Neutrophil (primary cell): ENCODE measurements around the gene MEGF9.

Experiments
- H3K27ac ChIP-seq: fragments of 200-600 bp; sonication (generic); 2 replicates; pipeline ENCODE4 v1.5.1; 2016; ENCODE audit warnings: mild to moderate bottlenecking, moderate library complexity
- H3K27me3 ChIP-seq: fragments of 200-600 bp; sonication (generic); 2 replicates; pipeline ENCODE4 v1.6.0; 2016; ENCODE audit warnings: mild to moderate bottlenecking
- H3K36me3 ChIP-seq: fragments of 200-600 bp; sonication (generic); 2 replicates; pipeline ENCODE4 v1.5.1; 2017
- H3K4me1 ChIP-seq, 2 experiments: fragments of 200-600 bp in 1 of 2; sonication (generic) in 1 of 2; 1 replicate in 1 of 2; 2 replicates in 1 of 2; pipeline versions ENCODE4 v1.5.1 to v1.6.1; 2013 to 2016; ENCODE audit warnings: low read depth in 1 of 2, low read length in 1 of 2, mild to moderate bottlenecking in 1 of 2, moderate library complexity in 1 of 2; ENCODE audit not compliant: control insufficient read depth in 1 of 2, insufficient read depth in 1 of 2
- H3K4me3 ChIP-seq, 2 experiments: fragments of 200-600 bp in 1 of 2; sonication (generic) in 1 of 2; 1 replicate in 1 of 2; 2 replicates in 1 of 2; pipeline ENCODE4 v1.5.1; 2013 to 2016; ENCODE audit warnings: low read depth in 1 of 2, low read length in 1 of 2, mild to moderate bottlenecking in 1 of 2, moderate library complexity in 1 of 2
- H3K9me3 ChIP-seq: fragments of 200-600 bp; sonication (generic); 2 replicates; pipeline ENCODE4 v1.5.1; 2016
- CTCF ChIP-seq: fragments of 200-600 bp; sonication (generic); IDR thresholded peaks from 2 replicates; pipeline ENCODE4 v1.5.1; 2016; ENCODE audit warnings: antibody characterized with exemption

MEGF9 gene

GRCh38 chr9:120742951-120743416 is 28.7 kb upstream of the MEGF9 start:
- Histone ChIP-seq H3K4me1 (peaks cover 59 to 65% of the 10 kb centered on the region in 2 experiments), H3K9me3 (no peaks in the 10 kb centered on the region), H3K27me3 (no peaks in the 10 kb centered on the region), H3K4me3 (no peak overlapping the region), H3K27ac (peak overlapping the region; percentile 44), H3K36me3 (no peaks in the 10 kb centered on the region)
- TF ChIP-seq CTCF: peak; percentile 83

- Histone ChIP-seq H3K27ac (peak overlapping the region; percentile 94), H3K4me1 (peaks cover 72 to 73% of the 10 kb centered on the region in 2 experiments)
These were observed 27.4 kb upstream of the MEGF9 start for GRCh38 chr9:120741701-120742100.

GRCh38 chr9:120741191-120741590 is 26.9 kb upstream of the MEGF9 start:
- Histone ChIP-seq H3K9me3 (no peaks in the 10 kb centered on the region), H3K27ac (peak overlapping the region; percentile 94), H3K36me3 (no peaks in the 10 kb centered on the region), H3K4me1 (peaks cover 77 to 78% of the 10 kb centered on the region in 2 experiments), H3K27me3 (no peaks in the 10 kb centered on the region), H3K4me3 (no peak overlapping the region)
- no peak for TF ChIP-seq CTCF

More at GRCh38 chr9:120741701-120742100, 27.4 kb upstream of the MEGF9 start:
- Histone ChIP-seq H3K4me3 (peak overlapping the region in 1 of 2 experiments; percentile 2), H3K9me3 (no peaks in the 10 kb centered on the region), H3K36me3 (no peaks in the 10 kb centered on the region), H3K27me3 (no peaks in the 10 kb centered on the region)
- no peak for TF ChIP-seq CTCF

GRCh38 chr9:120740132-120740531 is 25.9 kb upstream of the MEGF9 start:
- no peaks in the 10 kb centered on the region for H3K27me3 ChIP-seq
- no peak for TF ChIP-seq CTCF
- H3K27ac ChIP-seq: peak overlapping the region; percentile 94
- no peaks in the 10 kb centered on the region for H3K36me3 ChIP-seq
- no peaks in the 10 kb centered on the region for H3K9me3 ChIP-seq
- peak overlapping the region in 1 of 2 experiments; percentile 21 for H3K4me3 ChIP-seq
- H3K4me1 ChIP-seq: peaks cover 88% of the 10 kb centered on the region in 2 experiments

GRCh38 chr9:120737416-120738165 is 23.3 kb upstream of the MEGF9 start:
- peak overlapping the region; percentile 94 for H3K27ac ChIP-seq
- H3K27me3 ChIP-seq: no peaks in the 10 kb centered on the region
- H3K9me3 ChIP-seq: no peaks in the 10 kb centered on the region
- no peaks in the 10 kb centered on the region for H3K36me3 ChIP-seq
- H3K4me1 ChIP-seq: peaks cover 97 to 100% of the 10 kb centered on the region in 2 experiments
- no peak for TF ChIP-seq CTCF
- H3K4me3 ChIP-seq: peak overlapping the region; percentile 15 to 51
